NCI-H2227 treated with DMSO at 0.1 percent for 48 hours (cell line): Measurements from ENCODE around the gene PHAX.
A peak's percentile ranks its signal among the peaks of the same experiment; 100 is the strongest.
"Not testable (repeated sequence)": the region's sequence is repeated elsewhere in the genome, so short reads cannot be mapped to it uniquely, and the experiment has no call there.

Experiments
- DNase-seq: peaks from one replicate; lab custom pipeline; 2025; lab: John Stamatoyannopoulos, UW

The PHAX gene

DNA sequence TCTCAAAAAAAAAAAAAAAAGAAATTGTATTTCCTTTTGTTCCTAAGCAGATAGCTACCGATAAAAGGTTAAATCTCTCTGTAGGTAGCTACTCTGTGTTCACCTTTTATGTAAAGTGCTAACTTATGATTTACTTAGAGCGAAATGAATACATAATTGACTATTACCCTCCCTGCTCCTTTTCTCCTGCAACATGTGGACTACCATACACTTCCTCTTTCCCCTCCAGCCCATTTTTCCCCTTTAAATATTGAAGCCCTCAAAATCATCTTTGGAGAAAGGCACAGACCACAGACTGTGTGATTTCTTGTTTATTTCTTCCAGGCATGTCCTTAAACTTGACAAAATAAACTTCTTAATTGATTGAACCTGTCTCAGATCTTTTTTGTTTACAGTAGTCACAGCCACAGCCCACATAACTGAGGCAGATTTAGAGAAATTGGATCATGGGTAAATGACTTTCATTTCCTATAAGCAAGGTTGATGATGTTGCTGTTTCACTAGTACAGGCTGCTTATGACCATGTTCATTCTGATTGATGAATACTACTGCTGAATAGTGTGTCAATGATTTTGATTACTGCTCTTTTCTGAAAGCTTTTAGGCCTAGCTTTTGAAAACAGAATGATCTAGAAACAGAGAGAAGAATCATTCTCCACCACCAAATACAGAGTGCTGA, 59.2 kb downstream of the PHAX start:
- no peak for DNase-seq

- no peak for DNase-seq
These were observed 63.8 kb downstream of the PHAX start for GRCh38 chr5:126664586-126664985.

DNA sequence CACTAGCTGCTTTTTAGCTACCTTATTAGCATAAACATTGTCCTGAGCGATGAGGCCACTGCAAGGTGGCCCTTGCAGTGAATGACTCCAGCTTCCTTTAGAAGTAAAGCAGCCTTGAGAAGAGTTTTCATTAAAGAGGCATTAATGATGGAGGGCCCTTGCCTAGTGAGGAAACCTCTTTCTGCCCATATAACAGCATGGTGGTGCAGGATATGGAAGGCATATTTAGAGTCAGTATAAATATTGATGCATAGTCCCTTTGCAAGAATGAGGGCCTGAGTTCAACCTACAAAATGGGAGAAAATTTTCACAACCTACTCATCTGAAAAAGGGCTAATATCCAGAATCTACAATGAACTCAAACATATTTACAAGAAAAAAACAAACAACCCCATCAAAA, 69.4 kb downstream of the PHAX start:
- not testable (repeated sequence) for DNase-seq

- not testable (repeated sequence) for DNase-seq
These were observed 70.9 kb downstream of the PHAX start for GRCh38 chr5:126671681-126672080.

DNA sequence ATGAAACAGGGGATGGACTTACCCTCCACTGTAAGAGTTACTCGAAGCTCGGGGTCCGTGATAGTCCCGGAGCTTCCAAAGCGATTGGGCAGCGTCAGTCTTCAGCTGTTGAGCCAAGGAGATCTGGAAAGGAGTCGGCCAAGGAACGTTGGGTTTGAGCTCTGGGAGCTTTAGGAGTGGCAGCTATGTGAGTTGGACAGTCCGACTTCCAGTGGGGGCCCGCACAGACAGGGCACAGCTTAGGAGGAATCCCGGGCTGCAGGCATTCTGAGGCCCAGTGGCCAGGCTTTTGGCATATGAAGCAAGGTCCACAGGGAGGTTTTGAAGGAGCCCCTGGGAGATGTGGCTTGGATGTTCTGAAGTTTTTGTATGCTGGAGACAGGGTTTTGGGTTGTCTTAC, 72.7 kb downstream of the PHAX start:
- no peak for DNase-seq

- no peak for DNase-seq
These were observed 73.4 kb downstream of the PHAX start for GRCh38 chr5:126674145-126674544.

- no peak for DNase-seq
These were observed 74.6 kb downstream of the PHAX start for GRCh38 chr5:126675338-126675737.

- DNase-seq = peak; percentile 24
These were observed 75.5 kb downstream of the PHAX start for GRCh38 chr5:126676195-126676624.
